ENCODE measurements around the gene MRAS. TPM values are rescaled to one million over a fixed set of nuclear protein-coding genes. Genes with fewer than 3 reads are reported as not detected.
A peak's percentile ranks its signal among the peaks of the same experiment; 100 is the strongest.

Gene MRAS
- total RNA-seq, 1 experiment from 2014 or later, result 37.5 TPM

DNA sequence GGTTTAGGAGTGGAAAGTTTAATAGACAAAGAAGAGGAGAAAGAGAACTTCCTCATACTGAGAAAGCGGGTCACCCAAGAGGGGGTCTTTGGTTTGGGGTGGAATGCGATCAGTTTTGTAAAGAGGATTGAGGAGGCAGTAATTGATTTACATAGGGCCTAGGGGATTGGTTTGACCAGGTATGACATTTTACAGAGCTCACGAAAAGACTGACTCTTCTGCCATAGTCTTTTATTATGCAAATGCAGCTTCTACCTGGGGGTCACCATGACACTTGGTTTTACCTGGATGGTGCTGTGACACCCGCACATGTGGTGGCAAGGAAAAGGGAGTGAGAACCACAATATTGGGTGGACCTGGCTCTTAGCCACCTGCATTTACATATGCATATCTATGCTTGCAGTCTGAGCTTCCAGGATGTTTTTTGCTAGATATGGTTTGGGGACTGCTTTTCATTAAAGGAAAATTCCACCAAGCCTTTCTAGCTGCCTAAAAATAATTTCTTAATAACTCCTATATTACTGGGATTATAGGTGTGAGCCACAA is 11.9 kb upstream of the MRAS start:
- in situ Hi-C loops (cut with HindIII; ENCODE audit: low sequenced_read_pairs), result no loop called here
- DNase-seq (ENCODE audit: low spot score), result no peak

GRCh38 chr3:138338244-138338643 is 10.1 kb upstream of the MRAS start:
- DNase-seq (ENCODE audit: low spot score), result no peak
- in situ Hi-C loops (cut with HindIII; ENCODE audit: low sequenced_read_pairs), result no loop called here

DNA sequence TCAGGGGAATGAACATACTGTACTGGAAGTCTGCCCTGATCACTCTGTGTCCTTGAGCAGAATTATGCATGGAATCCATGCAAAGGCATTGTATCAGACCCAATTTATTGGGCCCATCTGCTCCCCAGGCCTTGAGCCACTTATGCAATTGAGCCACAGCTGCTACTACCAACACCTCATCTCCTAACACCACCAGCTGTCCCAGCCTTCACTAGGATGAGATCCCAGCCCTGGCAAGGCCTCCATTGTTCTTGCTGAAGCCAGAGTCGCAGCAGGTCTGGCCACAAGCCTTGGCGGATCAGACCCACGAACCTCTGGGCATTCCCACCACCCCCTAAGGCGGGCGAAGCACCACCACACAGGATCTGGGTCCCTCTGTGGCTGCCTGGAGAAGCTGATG is 9.6 kb upstream of the MRAS start:
- peak; percentile 64 for DNase-seq (ENCODE audit: low spot score)
- in situ Hi-C loops (cut with HindIII; ENCODE audit: low sequenced_read_pairs), result no loop called here

DNA sequence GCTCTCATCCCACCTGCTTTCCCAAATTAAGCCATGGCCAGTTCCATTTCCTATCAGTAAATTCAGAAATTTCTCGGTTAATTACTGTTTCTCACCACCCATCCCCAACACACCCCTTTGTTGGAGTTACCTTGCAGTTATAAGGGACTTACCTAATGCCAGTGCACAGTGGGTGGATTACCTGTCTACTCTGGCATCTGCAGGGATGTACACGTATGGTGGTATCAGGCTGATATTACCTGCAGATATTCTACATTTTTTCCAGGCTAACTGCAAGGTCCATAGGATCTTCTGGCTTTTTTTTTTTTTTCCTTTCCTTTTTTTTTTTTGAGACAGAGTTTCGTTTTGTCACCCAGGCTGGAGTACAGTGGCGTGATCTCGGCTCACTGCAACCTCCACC is 7.9 kb upstream of the MRAS start:
- DNase-seq (ENCODE audit: low spot score), result no peak
- in situ Hi-C loops (cut with HindIII; ENCODE audit: low sequenced_read_pairs), result no loop called here

GRCh38 chr3:138344754-138345153 is 3.6 kb upstream of the MRAS start:
- no peak for DNase-seq (ENCODE audit: low spot score)
- in situ Hi-C loops (cut with HindIII; ENCODE audit: low sequenced_read_pairs), result no loop called here

DNA sequence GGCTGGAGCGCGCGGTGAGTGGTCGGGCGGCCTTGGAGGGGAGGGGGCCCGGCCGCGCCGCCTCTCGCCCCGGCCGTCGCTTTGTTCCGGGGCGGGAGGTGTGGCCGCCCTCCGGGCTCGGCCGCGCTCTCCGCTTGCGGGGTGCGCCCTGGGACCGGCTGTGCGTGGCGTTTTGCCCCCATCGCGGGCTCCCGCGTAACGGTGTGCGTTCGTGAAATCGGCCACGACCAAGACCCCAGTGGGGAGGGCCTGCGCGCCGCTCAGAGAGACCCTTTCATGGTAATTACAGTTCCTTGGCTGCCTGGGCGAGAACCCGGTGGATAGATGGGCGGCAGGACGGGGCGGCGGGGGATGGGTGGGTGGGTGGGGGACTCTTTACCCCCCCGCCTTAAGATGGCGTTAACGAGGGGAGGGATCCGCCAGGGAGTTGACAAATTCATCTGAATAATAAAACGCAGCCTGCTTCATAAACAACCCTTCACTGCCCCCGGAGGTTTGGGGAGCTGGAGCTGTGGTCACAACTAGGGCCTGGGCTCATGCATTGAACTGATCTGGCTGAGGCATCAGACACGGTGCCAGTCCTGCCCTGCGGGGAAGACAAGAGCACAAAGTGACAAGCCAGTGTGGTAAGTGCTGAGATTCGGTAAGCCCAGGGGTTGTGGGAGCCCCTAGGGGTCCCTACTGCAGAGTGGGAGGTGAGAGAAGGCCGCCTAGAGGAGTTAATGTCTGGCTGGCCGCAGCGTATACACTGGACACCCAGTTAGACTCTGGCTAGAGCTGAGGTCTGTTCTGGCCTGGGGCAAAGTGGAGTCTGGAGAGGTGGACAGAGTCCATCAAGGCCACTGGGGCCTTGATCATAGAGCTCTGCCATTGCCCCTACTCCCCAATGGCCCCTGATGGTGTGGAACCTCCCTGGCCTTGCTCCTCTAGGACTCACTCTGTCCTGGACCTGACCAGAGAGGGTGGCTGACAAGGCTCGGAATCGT is 668 bp downstream of the MRAS start:
- in situ Hi-C loops (cut with HindIII; ENCODE audit: low sequenced_read_pairs), result no loop called here
- peak; percentile 65 for DNase-seq (ENCODE audit: low spot score)

DNA sequence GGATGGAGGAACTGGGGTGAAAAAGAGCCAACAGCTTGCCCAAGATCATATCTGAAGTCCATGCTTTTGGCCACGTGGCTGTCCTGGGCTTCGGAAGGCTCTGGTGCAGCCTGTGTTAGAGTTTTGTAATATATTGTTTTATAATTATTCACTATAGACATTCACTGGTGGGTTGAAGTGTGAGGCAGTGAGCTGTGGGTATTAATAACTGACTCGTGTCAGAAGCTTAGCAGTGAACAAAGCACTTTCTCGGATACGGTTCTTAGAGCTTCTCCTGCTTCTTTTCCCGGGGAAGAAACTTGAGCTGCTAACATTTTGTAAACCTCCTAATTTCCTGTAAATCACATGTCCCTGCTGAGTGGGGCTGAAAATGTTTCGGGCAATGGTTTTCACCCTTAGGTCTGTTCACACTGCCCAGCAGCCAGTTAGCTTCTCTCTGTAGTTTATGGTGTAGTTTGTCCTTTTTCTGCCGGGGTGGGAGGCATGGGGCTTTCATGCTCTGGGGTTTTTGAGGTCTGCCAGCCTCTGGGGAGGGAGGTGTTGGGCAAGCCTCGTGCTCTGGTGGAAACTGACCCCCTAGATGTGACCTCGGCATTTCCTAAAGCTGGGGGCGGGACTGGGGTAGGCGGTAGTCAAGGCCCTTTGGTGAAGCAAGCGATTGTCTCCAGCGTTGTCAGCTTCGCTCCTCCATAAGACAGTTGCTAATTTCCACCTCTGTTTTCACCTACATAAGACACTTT is 1.7 kb downstream of the MRAS start:
- in situ Hi-C loops (cut with HindIII; ENCODE audit: low sequenced_read_pairs), result no loop called here
- DNase-seq (ENCODE audit: low spot score), result no peak

- no peak for DNase-seq (ENCODE audit: low spot score)
- in situ Hi-C loops (cut with HindIII; ENCODE audit: low sequenced_read_pairs), result no loop called here
Observed at GRCh38 chr3:138351151-138351550, 2.8 kb downstream of the MRAS start.

- in situ Hi-C loops (cut with HindIII; ENCODE audit: low sequenced_read_pairs), result no loop called here
- DNase-seq (ENCODE audit: low spot score), result no peak
Observed at GRCh38 chr3:138351916-138352550, 3.7 kb downstream of the MRAS start.

DNA sequence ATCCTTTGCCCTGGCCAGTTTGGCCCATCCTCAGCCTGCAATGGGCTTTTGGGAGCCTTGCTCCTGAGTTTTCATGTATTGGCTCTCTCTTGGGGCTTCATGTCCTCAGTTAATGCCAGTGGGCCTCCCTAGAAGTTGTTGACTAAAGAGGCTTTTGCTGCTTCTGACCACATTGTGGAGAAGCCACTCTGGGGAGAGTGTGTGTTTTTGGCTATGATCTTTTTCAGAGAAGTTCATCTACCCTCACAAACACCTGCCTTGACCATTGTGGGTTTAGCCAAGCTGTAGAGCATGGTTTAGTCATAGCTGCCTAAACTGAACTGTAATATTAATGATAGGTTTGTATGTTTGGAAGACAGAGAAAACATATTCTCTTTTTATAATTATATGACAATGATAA is 6.0 kb downstream of the MRAS start:
- no peak for DNase-seq (ENCODE audit: low spot score)
- in situ Hi-C loops (cut with HindIII; ENCODE audit: low sequenced_read_pairs), result no loop called here

DNA sequence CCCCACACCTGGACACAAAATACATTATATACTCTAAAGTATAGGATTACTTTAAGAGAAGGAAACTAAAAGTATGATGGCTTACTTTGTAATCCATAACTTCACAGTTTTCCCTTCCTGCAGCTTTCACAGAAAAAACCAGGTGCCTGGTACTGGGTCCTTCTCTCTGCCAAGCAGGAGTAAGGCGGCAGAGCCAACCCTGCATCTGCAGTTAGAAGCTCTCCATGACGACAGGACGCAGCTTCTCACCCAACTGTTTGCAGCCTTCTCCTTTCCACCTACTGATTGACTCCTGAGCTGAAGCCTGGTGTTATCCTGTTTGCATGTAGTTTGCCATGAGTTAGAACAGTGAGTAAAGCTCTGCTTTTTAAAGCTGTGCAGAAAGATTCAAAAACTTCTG is 6.7 kb downstream of the MRAS start:
- no peak for DNase-seq (ENCODE audit: low spot score)
- in situ Hi-C loops (cut with HindIII; ENCODE audit: low sequenced_read_pairs), result no loop called here

DNA sequence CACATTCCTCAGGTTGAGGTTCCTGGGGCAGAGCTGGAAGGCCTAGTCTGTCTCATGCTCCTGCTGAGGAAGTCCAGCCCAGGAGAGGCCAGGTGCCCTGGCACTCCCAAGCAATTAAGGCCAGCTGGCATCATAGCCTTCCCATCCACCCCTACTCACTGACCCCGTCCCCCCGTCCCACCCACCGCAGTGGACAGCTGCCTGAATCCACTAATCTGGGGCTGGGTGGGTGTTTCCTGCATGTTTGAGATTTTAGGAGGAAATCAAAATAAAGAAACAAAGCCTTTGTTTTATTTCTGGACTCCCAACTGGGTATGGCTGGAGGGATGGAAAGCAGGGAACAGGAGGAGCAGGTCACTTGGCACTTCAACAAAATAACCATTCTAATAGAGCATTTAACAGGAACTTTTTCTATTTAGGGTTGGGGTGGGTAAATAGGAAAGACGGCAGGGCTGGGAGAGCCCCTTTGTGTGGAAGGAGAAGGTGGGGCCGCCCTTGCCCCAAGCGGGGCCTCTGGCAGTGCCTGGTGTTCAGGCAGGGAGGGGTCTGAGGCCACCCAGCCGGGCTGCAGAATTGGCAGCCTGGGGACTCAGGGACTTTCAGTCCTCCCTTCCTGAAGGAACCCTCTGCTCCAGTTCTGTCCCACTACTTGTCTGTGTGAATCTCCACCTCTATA is 8.5 kb downstream of the MRAS start:
- no peak for DNase-seq (ENCODE audit: low spot score)
- in situ Hi-C loops (cut with HindIII; ENCODE audit: low sequenced_read_pairs), result no loop called here

DNA sequence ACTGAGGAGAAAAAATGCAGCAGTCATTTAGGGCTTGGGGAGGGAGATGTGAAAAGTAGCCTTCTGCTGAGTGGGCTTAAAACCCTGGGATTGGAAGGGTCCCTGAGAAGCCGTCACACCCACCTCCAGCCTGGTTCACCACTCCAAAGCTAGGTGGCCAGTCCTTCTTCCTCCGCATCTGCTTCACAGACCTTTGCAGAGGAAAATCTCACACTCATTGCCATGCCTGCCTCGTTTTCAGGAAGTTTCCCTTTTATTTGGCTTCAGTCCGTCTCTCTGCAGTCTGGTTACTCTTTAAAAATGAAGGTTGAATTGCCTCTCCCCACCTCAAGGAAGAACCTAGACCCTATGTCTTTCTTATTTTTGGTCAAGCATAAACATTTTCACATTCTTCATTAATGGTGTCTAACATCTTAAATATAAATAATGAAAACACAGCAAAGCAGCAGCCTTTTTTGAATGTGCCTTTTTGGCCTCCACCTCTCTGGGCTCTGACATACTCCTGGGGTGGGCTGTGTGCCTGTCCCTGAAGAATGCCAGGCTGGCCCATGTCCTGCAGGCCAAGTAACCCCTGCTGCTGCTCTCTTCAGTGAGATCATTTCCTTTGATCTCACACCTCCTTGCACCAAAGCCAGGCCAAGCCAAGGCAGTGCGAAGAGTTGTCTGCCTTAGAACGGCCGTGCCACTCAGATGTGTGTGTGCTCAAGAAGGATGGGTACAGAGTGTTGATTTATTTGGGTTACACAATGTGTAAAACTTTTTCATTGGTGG is 11.0 kb downstream of the MRAS start:
- in situ Hi-C loops (cut with HindIII; ENCODE audit: low sequenced_read_pairs), result no loop called here
- peak; percentile 59 for DNase-seq (ENCODE audit: low spot score)

DNA sequence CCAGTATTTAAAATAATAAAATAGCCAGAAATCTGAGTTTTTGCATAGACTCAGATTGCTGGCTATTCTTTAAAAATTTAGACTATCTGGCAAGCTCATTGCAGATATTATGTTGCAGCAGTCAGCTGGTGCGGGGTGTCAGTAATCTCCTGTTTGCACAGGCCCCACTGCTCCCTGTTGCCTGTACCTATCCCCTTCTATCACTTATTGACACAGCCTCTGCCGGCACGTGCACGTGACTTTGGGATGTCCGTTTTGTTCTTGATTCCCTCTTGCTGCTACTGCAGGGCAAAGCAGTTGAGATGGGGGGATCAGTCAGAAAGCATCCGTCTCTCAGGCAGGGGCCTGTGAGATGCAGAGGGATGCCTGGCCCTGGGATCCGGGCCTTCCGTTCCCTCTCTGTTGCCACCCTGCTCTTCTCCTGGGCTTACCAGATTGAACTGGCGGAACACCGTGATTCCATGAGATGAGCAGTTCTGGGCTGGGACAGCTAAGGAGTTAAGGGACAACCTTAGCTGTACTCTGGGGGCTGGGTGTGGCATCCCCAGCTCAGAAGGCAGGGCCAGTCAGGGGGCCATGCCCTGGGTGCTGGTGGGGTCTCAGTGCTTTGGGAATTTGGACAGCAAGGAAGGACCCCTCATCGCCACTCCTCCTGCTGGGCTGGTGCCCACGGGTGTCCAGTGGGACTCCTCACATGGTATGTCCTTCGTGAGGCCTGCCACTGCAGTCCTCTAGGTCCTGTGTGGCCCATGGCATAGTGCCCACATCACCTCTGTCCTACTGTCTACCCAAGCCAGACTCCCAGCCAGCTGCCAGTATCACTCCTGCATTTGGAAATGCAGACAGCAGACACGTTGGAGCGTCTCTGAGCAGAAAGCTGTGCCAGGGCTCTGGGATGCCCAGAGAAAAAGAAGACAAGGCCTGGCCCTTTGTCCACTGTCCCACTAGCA is 11.8 kb downstream of the MRAS start:
- in situ Hi-C loops (cut with HindIII; ENCODE audit: low sequenced_read_pairs), result no loop called here
- no peak for DNase-seq (ENCODE audit: low spot score)

GRCh38 chr3:138360869-138361525 is 12.6 kb downstream of the MRAS start:
- DNase-seq (ENCODE audit: low spot score), result no peak
- in situ Hi-C loops (cut with HindIII; ENCODE audit: low sequenced_read_pairs), result no loop called here

DNA sequence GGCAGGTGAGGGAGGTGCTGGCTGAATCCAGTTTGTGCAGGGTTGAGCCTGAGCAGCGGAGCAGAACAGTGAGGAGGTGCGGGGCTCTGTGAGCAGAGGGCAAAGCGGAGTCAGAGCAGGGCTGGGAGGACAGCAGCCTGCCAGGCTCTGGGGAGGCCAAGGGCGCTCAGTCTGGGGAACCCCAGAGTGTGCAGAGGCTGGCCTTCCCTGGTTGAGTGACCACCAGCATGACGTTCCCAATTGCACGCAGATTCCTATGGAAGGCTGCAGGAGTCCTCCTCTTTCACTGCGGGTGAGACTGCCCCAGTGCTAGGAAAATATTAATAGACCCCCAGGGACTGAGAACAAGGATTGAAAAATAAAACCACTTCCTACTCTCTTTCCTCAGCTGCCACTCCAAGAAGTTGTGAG is 13.2 kb downstream of the MRAS start:
- in situ Hi-C loops (cut with HindIII; ENCODE audit: low sequenced_read_pairs), result no loop called here

GRCh38 chr3:138362538-138362937 is 14.2 kb downstream of the MRAS start:
- no peak for DNase-seq (ENCODE audit: low spot score)
- in situ Hi-C loops (cut with HindIII; ENCODE audit: low sequenced_read_pairs), result no loop called here

More for the DNA sequence above, 13.2 kb downstream of the MRAS start:
- DNase-seq (ENCODE audit: low spot score), result no peak

All from G401 (cell line).